ENCODE data around the gene PCDHA4. TPM values are rescaled to one million over a fixed set of nuclear protein-coding genes. Genes with fewer than 3 reads are reported as not detected.
A peak's percentile ranks its signal among the peaks of the same experiment; 100 is the strongest.

PCDHA4 gene
- total and polyA plus RNA-seq, 2 donors (not counting 1 experiment from before 2014, with no cell fraction given) = 0.42 to 1.2 TPM

DNA sequence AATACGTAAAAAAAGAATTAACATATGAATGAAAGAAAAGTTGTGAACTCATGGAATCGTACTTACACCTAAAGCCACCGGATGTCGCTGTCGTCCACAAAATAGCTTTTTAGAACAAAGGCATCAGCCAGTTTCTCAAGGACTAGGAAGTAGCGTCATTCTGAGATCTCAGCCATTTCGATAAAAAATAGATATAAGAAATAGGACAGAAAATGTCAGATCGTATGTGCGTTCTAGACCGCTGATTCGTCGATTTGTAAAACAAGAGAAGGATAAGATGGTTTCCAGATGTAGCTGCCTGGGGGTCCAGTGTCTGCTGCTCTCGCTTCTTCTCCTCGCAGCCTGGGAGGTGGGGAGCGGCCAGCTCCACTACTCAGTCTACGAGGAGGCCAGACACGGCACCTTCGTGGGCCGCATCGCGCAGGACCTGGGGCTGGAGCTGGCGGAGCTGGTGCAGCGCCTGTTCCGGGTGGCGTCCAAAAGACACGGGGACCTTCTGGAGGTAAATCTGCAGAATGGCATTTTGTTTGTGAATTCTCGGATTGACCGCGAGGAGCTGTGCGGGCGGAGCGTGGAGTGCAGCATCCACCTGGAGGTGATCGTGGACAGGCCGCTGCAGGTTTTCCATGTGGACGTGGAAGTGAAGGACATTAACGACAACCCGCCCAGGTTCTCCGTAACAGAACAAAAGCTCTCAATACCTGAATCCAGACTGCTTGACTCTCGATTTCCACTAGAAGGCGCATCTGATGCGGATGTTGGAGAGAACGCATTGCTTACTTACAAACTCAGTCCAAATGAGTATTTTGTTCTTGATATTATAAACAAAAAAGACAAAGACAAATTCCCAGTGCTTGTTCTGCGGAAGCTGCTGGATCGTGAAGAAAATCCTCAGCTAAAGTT, 49.2 kb downstream of the PCDHA4 start, which contains the start of gene PCDHA10:
PCDHA10 (plus strand) TSS at position 126 of the 903 bp plus-strand sequence; CDS start at position 278, 152 bp downstream.
- no peak within 1 kb of the TSS for H3K4me2 ChIP-seq (ENCODE audit: extremely low read depth, insufficient read depth, low read length)
- H3K4me3 ChIP-seq (replicated peaks in 1 of 4; ENCODE audit: control extremely low read depth in 1 of 4, insufficient read depth in 1 of 4, low read depth in 3 of 4, low read length in 4 of 4) = peak within 1 kb of the TSS in 1 of 4 experiments; percentile 30
- no peak within 1 kb of the TSS for H3K9ac ChIP-seq (ENCODE audit: insufficient read depth, low read length)

DNA sequence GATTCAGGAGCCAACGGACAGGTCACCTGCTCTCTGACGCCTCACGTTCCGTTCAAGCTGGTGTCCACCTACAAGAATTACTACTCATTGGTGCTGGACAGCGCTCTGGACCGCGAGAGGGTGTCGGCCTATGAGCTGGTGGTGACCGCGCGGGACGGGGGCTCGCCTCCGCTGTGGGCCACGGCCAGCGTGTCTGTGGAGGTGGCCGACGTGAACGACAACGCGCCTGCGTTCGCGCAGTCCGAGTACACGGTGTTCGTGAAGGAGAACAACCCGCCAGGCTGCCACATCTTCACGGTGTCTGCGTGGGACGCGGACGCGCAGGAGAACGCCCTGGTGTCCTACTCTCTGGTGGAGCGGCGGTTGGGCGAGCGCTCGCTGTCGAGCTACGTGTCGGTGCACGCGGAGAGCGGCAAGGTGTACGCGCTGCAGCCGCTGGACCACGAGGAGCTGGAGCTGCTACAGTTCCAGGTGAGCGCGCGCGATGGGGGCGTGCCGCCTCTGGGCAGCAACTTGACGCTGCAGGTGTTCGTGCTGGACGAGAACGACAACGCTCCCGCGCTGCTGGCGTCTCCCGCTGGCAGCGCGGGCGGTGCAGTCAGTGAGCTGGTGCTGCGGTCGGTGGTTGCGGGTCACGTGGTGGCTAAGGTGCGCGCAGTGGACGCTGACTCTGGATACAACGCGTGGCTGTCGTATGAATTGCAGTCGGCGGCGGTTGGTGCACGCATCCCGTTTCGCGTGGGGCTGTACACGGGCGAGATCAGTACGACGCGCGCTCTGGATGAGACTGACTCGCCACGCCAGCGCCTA, 50.5 kb downstream of the PCDHA4 start:
- no peak overlapping the region for H3K9ac ChIP-seq (ENCODE audit: insufficient read depth, low read length)
- H3K4me2 ChIP-seq (ENCODE audit: extremely low read depth, insufficient read depth, low read length) = no peak overlapping the region
- no peaks in the 10 kb centered on the region for H3K27me3 ChIP-seq (ENCODE audit: control insufficient read depth, insufficient read depth, low read length)
- H4K20me1 ChIP-seq (ENCODE audit: control insufficient read depth, extremely low read depth, insufficient read depth, low read length) = no peaks in the 10 kb centered on the region
- H2AFZ ChIP-seq (ENCODE audit: low read length) = no peak overlapping the region
- TF ChIP-seq, protein P1, sequence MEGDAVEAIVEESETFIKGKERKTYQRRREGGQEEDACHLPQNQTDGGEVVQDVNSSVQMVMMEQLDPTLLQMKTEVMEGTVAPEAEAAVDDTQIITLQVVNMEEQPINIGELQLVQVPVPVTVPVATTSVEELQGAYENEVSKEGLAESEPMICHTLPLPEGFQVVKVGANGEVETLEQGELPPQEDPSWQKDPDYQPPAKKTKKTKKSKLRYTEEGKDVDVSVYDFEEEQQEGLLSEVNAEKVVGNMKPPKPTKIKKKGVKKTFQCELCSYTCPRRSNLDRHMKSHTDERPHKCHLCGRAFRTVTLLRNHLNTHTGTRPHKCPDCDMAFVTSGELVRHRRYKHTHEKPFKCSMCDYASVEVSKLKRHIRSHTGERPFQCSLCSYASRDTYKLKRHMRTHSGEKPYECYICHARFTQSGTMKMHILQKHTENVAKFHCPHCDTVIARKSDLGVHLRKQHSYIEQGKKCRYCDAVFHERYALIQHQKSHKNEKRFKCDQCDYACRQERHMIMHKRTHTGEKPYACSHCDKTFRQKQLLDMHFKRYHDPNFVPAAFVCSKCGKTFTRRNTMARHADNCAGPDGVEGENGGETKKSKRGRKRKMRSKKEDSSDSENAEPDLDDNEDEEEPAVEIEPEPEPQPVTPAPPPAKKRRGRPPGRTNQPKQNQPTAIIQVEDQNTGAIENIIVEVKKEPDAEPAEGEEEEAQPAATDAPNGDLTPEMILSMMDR (conservative IDR thresholded peaks at IDR 0.05 in 1 of 2, IDR thresholded peaks at IDR 0.05 in 1 of 2; ENCODE audit: low read depth in 1 of 2, low read length in 2 of 2) = no peak
- no peak for TF ChIP-seq EZH2 (IDR thresholded peaks at IDR 0.05; ENCODE audit: low read length, missing control alignments)
- H3K79me2 ChIP-seq (ENCODE audit: control insufficient read depth, insufficient read depth, low read length) = no peaks in the 10 kb centered on the region
- H3K27ac ChIP-seq (ENCODE audit: insufficient read depth, low read length) = no peak overlapping the region
- H3K4me1 ChIP-seq (ENCODE audit: control insufficient read depth, extremely low read depth, insufficient read depth, low read length) = no peaks in the 10 kb centered on the region
- no peaks in the 10 kb centered on the region for H3K9me3 ChIP-seq (ENCODE audit: control insufficient read depth, insufficient read depth, low read depth, low read length)
- no peaks in the 10 kb centered on the region for H3K36me3 ChIP-seq (ENCODE audit: control insufficient read depth, insufficient read depth, low read length)
- H3K4me3 ChIP-seq (replicated peaks in 1 of 4; ENCODE audit: control extremely low read depth in 1 of 4, insufficient read depth in 1 of 4, low read depth in 3 of 4, low read length in 4 of 4) = no peak overlapping the region
- DNase-seq (ENCODE audit: low read depth in 2 of 2) = no peak

More for the DNA sequence above, 49.2 kb downstream of the PCDHA4 start, which contains the start of gene PCDHA10:
- H3K36me3 ChIP-seq (ENCODE audit: control insufficient read depth, insufficient read depth, low read length) = no peaks in the 10 kb centered on the region
- no peak for TF ChIP-seq EZH2 (IDR thresholded peaks at IDR 0.05; ENCODE audit: low read length, missing control alignments)
- TF ChIP-seq, protein P1 (conservative IDR thresholded peaks at IDR 0.05 in 1 of 2, IDR thresholded peaks at IDR 0.05 in 1 of 2; ENCODE audit: low read depth in 1 of 2, low read length in 2 of 2) = no peak
- no peak within 1 kb of the TSS for H3K27ac ChIP-seq (ENCODE audit: insufficient read depth, low read length)
- H3K27me3 ChIP-seq (ENCODE audit: control insufficient read depth, insufficient read depth, low read length) = no peaks in the 10 kb centered on the region
- no peaks in the 10 kb centered on the region for H3K79me2 ChIP-seq (ENCODE audit: control insufficient read depth, insufficient read depth, low read length)
- no peaks in the 10 kb centered on the region for H3K9me3 ChIP-seq (ENCODE audit: control insufficient read depth, insufficient read depth, low read depth, low read length)
- peak in 1 of 2 donors; percentile 2 for DNase-seq (ENCODE audit: low read depth in 2 of 2)
- H4K20me1 ChIP-seq (ENCODE audit: control insufficient read depth, extremely low read depth, insufficient read depth, low read length) = no peaks in the 10 kb centered on the region
- no peaks in the 10 kb centered on the region for H3K4me1 ChIP-seq (ENCODE audit: control insufficient read depth, extremely low read depth, insufficient read depth, low read length)
- H2AFZ ChIP-seq (ENCODE audit: low read length) = peak within 1 kb of the TSS; percentile 30

DNA sequence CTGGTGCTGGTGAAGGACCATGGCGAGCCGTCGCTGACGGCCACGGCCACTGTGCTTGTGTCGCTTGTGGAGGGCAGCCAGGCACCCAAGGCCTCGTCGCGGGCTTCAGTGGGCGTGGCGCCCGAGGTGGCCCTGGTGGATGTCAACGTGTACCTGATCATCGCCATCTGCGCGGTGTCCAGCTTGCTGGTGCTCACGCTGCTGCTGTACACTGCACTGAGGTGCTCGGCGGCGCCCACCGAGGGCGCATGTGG, 51.0 kb downstream of the PCDHA4 start:
- Histone ChIP-seq H3K36me3 (ENCODE audit: control insufficient read depth, insufficient read depth, low read length) (no peaks in the 10 kb centered on the region), H3K4me2 (ENCODE audit: extremely low read depth, insufficient read depth, low read length) (no peak overlapping the region), H3K27me3 (ENCODE audit: control insufficient read depth, insufficient read depth, low read length) (no peaks in the 10 kb centered on the region), H3K79me2 (ENCODE audit: control insufficient read depth, insufficient read depth, low read length) (no peaks in the 10 kb centered on the region), H3K9me3 (ENCODE audit: control insufficient read depth, insufficient read depth, low read depth, low read length) (no peaks in the 10 kb centered on the region), H3K9ac (ENCODE audit: insufficient read depth, low read length) (no peak overlapping the region), H2AFZ (ENCODE audit: low read length) (no peak overlapping the region), H3K4me1 (ENCODE audit: control insufficient read depth, extremely low read depth, insufficient read depth, low read length) (no peaks in the 10 kb centered on the region), H3K4me3 (replicated peaks in 1 of 4; ENCODE audit: control extremely low read depth in 1 of 4, insufficient read depth in 1 of 4, low read depth in 3 of 4, low read length in 4 of 4) (no peak overlapping the region), H4K20me1 (ENCODE audit: control insufficient read depth, extremely low read depth, insufficient read depth, low read length) (no peaks in the 10 kb centered on the region), H3K27ac (ENCODE audit: insufficient read depth, low read length) (no peak overlapping the region)
- no peak for TF ChIP-seq EZH2 (IDR thresholded peaks at IDR 0.05; ENCODE audit: low read length, missing control alignments)
- TF ChIP-seq, protein P1 (conservative IDR thresholded peaks at IDR 0.05 in 1 of 2, IDR thresholded peaks at IDR 0.05 in 1 of 2; ENCODE audit: low read depth in 1 of 2, low read length in 2 of 2) = no peak
- no peak for DNase-seq (ENCODE audit: low read depth in 2 of 2)
